Spleen (tissue), 11 donors: ENCODE measurements around the gene HEATR5B. TPM values are rescaled to one million over a fixed set of nuclear protein-coding genes. Genes with fewer than 3 reads are reported as not detected.
"Not testable (repeated sequence)": the region's sequence is repeated elsewhere in the genome, so short reads cannot be mapped to it uniquely, and the experiment has no call there.

Experiments used
- DNase-seq: peaks from one replicate; pipeline ENCODE4 v3.0.0-alpha.2; 2020
- H3K27ac ChIP-seq, 8 donors: fragments of 200-600 bp; sonication (generic) in 7 of 8; 1 replicate in 4 of 8; 2 replicates in 4 of 8; pipeline versions ENCODE4 v1.5.0 to v1.8.0; 2016 to 2021; ENCODE audit warnings: inconsistent platforms in 4 of 8, mild to moderate bottlenecking in 4 of 8, moderate library complexity in 1 of 8
- H3K27me3 ChIP-seq, 7 donors: fragments of 200-600 bp; sonication (generic) in 6 of 7; replicated peaks in 1 of 7; 1 replicate in 4 of 7; 2 replicates in 3 of 7; pipeline versions ENCODE4 v1.5.0 to v1.8.0; 2016 to 2021; ENCODE audit warnings: inconsistent platforms in 3 of 7, mild to moderate bottlenecking in 1 of 7
- H3K36me3 ChIP-seq, 6 donors: fragments of 200-600 bp; sonication (generic) in 5 of 6; 1 replicate in 4 of 6; 2 replicates in 2 of 6; pipeline versions ENCODE4 v1.5.0 to v1.8.0; 2016 to 2021; ENCODE audit warnings: inconsistent platforms in 2 of 6
- H3K4me1 ChIP-seq, 6 donors: fragments of 200-600 bp; sonication (generic) in 5 of 6; 1 replicate in 3 of 6; 2 replicates in 3 of 6; pipeline versions ENCODE4 v1.5.0 to v1.8.0; 2016 to 2021; ENCODE audit warnings: inconsistent platforms in 3 of 6
- H3K4me3 ChIP-seq, 8 donors: fragments of 200-600 bp; sonication (generic) in 7 of 8; 1 replicate in 4 of 8; 2 replicates in 4 of 8; pipeline versions ENCODE4 v1.5.0 to v1.8.0; 2016 to 2021; ENCODE audit warnings: inconsistent platforms in 4 of 8, mild to moderate bottlenecking in 4 of 8, moderate library complexity in 2 of 8
- H3K9me3 ChIP-seq, 8 donors: fragments of 200-600 bp; sonication (generic) in 7 of 8; 1 replicate in 4 of 8; 2 replicates in 4 of 8; pipeline versions ENCODE4 v1.5.0 to v1.8.0; 2016 to 2021; ENCODE audit warnings: inconsistent platforms in 4 of 8
- POLR2A ChIP-seq, 3 donors: fragments of 450-650 bp; IDR thresholded peaks; one replicate each; pipeline ENCODE4 v1.5.1; 2017; ENCODE audit warnings: antibody characterized with exemption in 3 of 3, mild to moderate bottlenecking in 1 of 3
- POLR2AphosphoS5 ChIP-seq, 3 donors: sonication (generic); formaldehyde crosslinking; IDR thresholded peaks; one replicate each; pipeline ENCODE4 v1.5.1; 2017; ENCODE audit warnings: antibody characterized with exemption in 3 of 3
- WGBS, 5 donors: extraction: QIAGEN DNeasy Blood & Tissue Kit in 3 of 5; methylation state at CpG; one replicate each; pipeline versions ENCODE4 v1.1.5 to v1.1.7; 2013 to 2018; 5-methylcytosine and 5-hydroxymethylcytosine counted together
- intact Hi-C: fragments of 100-400 bp; cut with DNase I; formaldehyde crosslinking; loops from one replicate; pipeline ENCODE4 v1.15.0; 2023; ENCODE audit warnings: low total_unique reads
- polyA plus RNA-seq, 3 donors: library from polyadenylated mRNA; stranded (reverse); fragments of 200-250 nt; gene quantifications; one replicate each; pipeline ENCODE4 v1.2.1, GENCODE V29; 2013
- total RNA-seq, 7 donors: library from RNA; depleted of rRNA in 3 of 7; stranded (reverse); fragments of >200 nt in 3 of 7; fragmentation: NEBNext Ultra II Directional in 4 of 7; extraction: Animal tissue kit (Norgen Biotek cat#: 25700) in 4 of 7; gene quantifications; one replicate each; pipeline versions ENCODE4 v1.1.0 to v1.2.1, GENCODE V29; 2016 to 2021
- TF ChIP-seq, protein P1 (sequence below), 11 experiments: fragments of 200-600 bp in 7 of 11; fragments of 450-650 bp in 4 of 11; sonication (generic) in 4 of 11; IDR thresholded peaks in 8 of 11; conservative IDR thresholded peaks in 3 of 11; 1 replicate in 7 of 11; 2 replicates in 4 of 11; pipeline versions ENCODE4 v1.4.0 to v1.8.0; 2016 to 2021; ENCODE audit warnings: antibody characterized with exemption in 11 of 11, inconsistent platforms in 4 of 11, mild to moderate bottlenecking in 1 of 11
- donor health status: healthy with polysubstance abuse.
- donor health status: DM: no; HTN: no; CAD: no; lungs with moderate emphysema.
- donor health status: DM: no; HTN: no; CAD: no.
- donor health status: Bipolar disorder and iron deficiency.
- donor health status: healthy.
- donor health status: DM: no; HTN: no; CAD: no.
- donor health status: DM: yes; HTN: yes; CAD: no.

Gene HEATR5B
- total and polyA plus RNA-seq, 10 donors, result 5.5 to 58.2 (median 34.3) TPM

DNA sequence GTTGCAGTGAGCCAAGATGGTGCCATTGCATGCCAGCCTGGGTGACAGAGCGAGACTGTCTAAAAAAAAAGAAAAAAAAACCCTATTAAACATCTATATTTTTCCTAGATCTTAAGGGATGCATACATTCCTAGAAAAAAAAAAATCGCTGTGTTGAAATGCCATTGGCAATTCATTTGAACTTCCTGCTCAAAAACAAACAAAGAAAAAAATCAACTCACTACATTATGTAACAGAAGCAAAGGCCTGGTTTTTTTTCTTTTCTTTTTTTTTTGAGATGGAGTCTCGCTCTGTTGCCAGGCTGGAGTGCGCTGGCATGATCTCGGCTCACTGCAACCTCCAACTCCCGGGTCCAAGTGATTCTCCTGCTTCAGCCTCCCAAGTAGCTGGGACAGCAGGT, 96.2 kb downstream of the HEATR5B start:
- H3K27ac ChIP-seq, result no peak overlapping the region
- H3K4me1 ChIP-seq, result no peaks in the 10 kb centered on the region
- peaks cover 0 to 89% (median 39%) of the 10 kb centered on the region in 6 donors for H3K36me3 ChIP-seq
- intact Hi-C loops, result no loop called here
- no peak overlapping the region for H3K4me3 ChIP-seq
- no peaks in the 10 kb centered on the region for H3K9me3 ChIP-seq
- WGBS, 5 donors, result 89 to 98% (median 95%) methylated on average over 6 of the region's 6 CpGs
- no peaks in the 10 kb centered on the region for H3K27me3 ChIP-seq
- TF ChIP-seq POLR2A (IDR thresholded peaks at IDR 0.05), result no peak
- TF ChIP-seq POLR2AphosphoS5 (IDR thresholded peaks at IDR 0.05), result no peak
- TF ChIP-seq, protein P1, sequence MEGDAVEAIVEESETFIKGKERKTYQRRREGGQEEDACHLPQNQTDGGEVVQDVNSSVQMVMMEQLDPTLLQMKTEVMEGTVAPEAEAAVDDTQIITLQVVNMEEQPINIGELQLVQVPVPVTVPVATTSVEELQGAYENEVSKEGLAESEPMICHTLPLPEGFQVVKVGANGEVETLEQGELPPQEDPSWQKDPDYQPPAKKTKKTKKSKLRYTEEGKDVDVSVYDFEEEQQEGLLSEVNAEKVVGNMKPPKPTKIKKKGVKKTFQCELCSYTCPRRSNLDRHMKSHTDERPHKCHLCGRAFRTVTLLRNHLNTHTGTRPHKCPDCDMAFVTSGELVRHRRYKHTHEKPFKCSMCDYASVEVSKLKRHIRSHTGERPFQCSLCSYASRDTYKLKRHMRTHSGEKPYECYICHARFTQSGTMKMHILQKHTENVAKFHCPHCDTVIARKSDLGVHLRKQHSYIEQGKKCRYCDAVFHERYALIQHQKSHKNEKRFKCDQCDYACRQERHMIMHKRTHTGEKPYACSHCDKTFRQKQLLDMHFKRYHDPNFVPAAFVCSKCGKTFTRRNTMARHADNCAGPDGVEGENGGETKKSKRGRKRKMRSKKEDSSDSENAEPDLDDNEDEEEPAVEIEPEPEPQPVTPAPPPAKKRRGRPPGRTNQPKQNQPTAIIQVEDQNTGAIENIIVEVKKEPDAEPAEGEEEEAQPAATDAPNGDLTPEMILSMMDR (IDR thresholded peaks at IDR 0.05 in 8 of 11, conservative IDR thresholded peaks at IDR 0.05 in 3 of 11), result no peak
- DNase-seq, result no peak

DNA sequence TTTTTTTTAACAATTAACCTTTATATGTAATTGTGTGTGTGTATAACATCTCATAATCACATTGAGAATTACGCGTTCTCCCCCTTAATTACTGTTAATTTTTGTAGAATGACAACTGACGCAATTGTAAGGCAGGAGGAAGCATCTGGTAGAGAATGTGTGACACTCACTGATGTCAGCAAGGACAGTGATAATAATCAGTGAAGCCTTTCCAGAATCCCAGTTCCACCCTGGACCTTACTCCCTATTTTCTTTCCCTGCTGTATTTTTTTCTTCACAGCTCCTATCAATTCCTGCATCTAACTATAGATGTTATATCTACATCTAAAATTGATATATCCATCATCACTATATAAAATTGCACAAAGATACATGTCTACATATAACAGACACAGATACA, 101.7 kb downstream of the HEATR5B start:
- no peak for DNase-seq
- WGBS, 5 donors, result 67 to 84% (median 81%) methylated on average over 3 of the region's 3 CpGs
- Histone ChIP-seq H3K36me3 (peaks cover 0 to 82% (median 38%) of the 10 kb centered on the region in 6 donors), H3K4me1 (no peaks in the 10 kb centered on the region), H3K4me3 (no peak overlapping the region), H3K27ac (no peak overlapping the region), H3K27me3 (no peaks in the 10 kb centered on the region), H3K9me3 (peaks cover 0 to 7% (median 2%) of the 10 kb centered on the region in 8 donors)
- intact Hi-C loops, result no loop called here
- TF ChIP-seq, protein P1 (IDR thresholded peaks at IDR 0.05 in 8 of 11, conservative IDR thresholded peaks at IDR 0.05 in 3 of 11), result no peak
- TF ChIP-seq POLR2A (IDR thresholded peaks at IDR 0.05) (no peak), POLR2AphosphoS5 (IDR thresholded peaks at IDR 0.05) (no peak)

DNA sequence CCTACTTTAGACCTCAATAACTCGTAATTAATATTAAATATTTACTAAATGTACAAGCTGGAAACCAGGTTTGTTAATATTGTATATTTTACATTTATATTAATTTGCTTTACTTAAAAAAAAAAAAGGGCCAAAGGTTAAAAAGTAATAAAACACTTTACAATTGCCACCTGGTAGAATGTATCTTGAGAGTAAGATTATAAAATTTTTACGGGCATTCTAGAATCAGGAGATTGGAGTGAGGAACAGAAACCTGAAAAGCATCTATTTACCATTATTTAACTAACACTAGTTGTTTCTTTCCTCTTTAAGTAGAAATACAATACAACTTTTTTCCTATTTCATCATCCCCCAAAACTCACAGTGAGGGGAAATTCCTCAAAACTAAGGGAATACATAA, 102.3 kb downstream of the HEATR5B start:
- no peaks in the 10 kb centered on the region for H3K4me1 ChIP-seq
- TF ChIP-seq, protein P1 (IDR thresholded peaks at IDR 0.05 in 8 of 11, conservative IDR thresholded peaks at IDR 0.05 in 3 of 11), result no peak
- DNase-seq, result no peak
- peaks cover 0 to 76% (median 33%) of the 10 kb centered on the region in 6 donors for H3K36me3 ChIP-seq
- H3K4me3 ChIP-seq, result no peak overlapping the region
- peaks cover 0 to 7% (median 2%) of the 10 kb centered on the region in 8 donors for H3K9me3 ChIP-seq
- H3K27me3 ChIP-seq, result no peaks in the 10 kb centered on the region
- H3K27ac ChIP-seq, result no peak overlapping the region
- WGBS, 5 donors, result 96 to 99% (median 96%) methylated on average over 2 of the region's 2 CpGs
- intact Hi-C loops, result no loop called here

DNA sequence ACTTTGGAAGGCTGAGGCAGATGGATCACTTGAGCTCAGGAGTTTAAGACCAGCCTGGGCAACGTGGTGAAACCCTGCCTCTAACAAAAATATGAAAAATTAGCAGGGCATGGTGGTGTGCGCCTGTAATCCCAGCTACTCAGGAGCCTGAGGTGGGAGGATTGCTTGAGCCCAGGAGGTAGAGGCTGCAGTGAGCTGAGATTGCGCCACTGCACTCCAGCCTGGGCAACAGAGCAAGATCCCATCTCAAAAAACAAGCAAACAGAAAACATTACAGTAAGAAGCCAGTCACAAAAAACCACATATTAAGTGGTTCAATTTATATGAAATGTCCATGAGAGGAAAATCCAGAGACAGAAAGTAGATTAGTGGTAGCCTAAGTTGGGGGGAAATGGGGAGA, 105.2 kb downstream of the HEATR5B start:
- intact Hi-C loops, H3K4me3 ChIP-seq, H3K9me3 ChIP-seq, H3K27me3 ChIP-seq, DNase-seq, H3K27ac ChIP-seq, H3K4me1 ChIP-seq: not testable (repeated sequence)
- H3K36me3 ChIP-seq, result peaks cover 0 to 55% (median 26%) of the 10 kb centered on the region in 6 donors
- WGBS, 5 donors, result 88 to 100% (median 98%) methylated on average over 3 of the region's 3 CpGs

DNA sequence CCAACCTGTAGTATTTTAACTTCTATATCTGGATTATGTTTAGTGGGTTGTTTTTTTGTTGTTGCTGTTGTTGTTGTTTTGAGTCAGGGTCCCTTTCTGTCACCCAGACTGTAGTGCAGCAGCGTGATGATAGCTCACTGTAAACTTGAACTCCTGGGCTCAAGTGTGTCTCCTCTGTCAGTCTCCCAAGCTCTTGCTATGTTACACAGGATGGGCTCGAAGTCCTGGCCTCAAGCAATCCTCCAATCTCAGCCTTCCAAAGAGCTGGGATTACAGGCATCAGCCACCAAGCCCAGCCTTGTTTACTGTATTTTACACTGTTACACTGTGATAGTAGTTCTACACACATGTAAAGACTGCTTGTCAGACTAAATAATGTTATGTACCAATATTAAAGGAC, 108.1 kb downstream of the HEATR5B start:
- H3K9me3 ChIP-seq, result peaks cover 0 to 7% (median 2%) of the 10 kb centered on the region in 8 donors
- peaks cover 0 to 30% (median 18%) of the 10 kb centered on the region in 6 donors for H3K36me3 ChIP-seq
- 78 to 92% (median 87%) methylated on average over 2 of the region's 2 CpGs for WGBS, 5 donors
- DNase-seq, result no peak
- intact Hi-C loops, result no loop called here
- H3K4me3 ChIP-seq, result no peak overlapping the region
- no peaks in the 10 kb centered on the region for H3K4me1 ChIP-seq
- TF ChIP-seq, protein P1 (IDR thresholded peaks at IDR 0.05 in 8 of 11, conservative IDR thresholded peaks at IDR 0.05 in 3 of 11), result no peak
- TF ChIP-seq POLR2AphosphoS5 (IDR thresholded peaks at IDR 0.05), result no peak
- TF ChIP-seq POLR2A (IDR thresholded peaks at IDR 0.05), result no peak
- H3K27ac ChIP-seq, result no peak overlapping the region
- H3K27me3 ChIP-seq, result no peaks in the 10 kb centered on the region
